Osteoblast (primary cell): Measurements from ENCODE around the gene SIGLEC15. TPM values are rescaled to one million over a fixed set of nuclear protein-coding genes. Genes with fewer than 3 reads are reported as not detected.

Experiments
- DNase-seq: peaks from one replicate; pipeline ENCODE4 v3.0.0; 2011; ENCODE audit warnings: low spot score, mixed read lengths; ENCODE audit not compliant: insufficient read length; ENCODE audit errors: missing footprints
- H2AFZ ChIP-seq: 2 replicates; pipeline ENCODE4 v1.6.0; 2011; ENCODE audit warnings: mild to moderate bottlenecking, low read length
- H3K27ac ChIP-seq: 2 replicates; pipeline ENCODE4 v1.5.1; 2011; ENCODE audit warnings: mild to moderate bottlenecking, low read depth, low read length, moderate library complexity
- H3K27me3 ChIP-seq: 2 replicates; pipeline ENCODE4 v1.6.0; 2012; ENCODE audit warnings: mild to moderate bottlenecking, control low read depth, inconsistent platforms, low read length, moderate library complexity; ENCODE audit not compliant: insufficient read depth
- H3K36me3 ChIP-seq: 2 replicates; pipeline ENCODE4 v1.5.1; 2011; ENCODE audit warnings: mild to moderate bottlenecking, low read length, control low read depth, moderate library complexity; ENCODE audit not compliant: insufficient read depth
- H3K4me1 ChIP-seq: 2 replicates; pipeline ENCODE4 v1.5.1; 2011; ENCODE audit warnings: mild to moderate bottlenecking, low read length, control low read depth, moderate library complexity; ENCODE audit not compliant: insufficient read depth
- H3K4me2 ChIP-seq: 2 replicates; pipeline ENCODE4 v1.6.0; 2011; ENCODE audit warnings: mild to moderate bottlenecking, low read length; ENCODE audit not compliant: insufficient read depth
- H3K4me3 ChIP-seq: fragments of 200-600 bp; sonication (generic); 3 replicates; pipeline ENCODE4 v1.5.1; 2012; ENCODE audit warnings: mild to moderate bottlenecking, low read length, inconsistent platforms; ENCODE audit not compliant: insufficient read depth
- H3K79me2 ChIP-seq: 2 replicates; pipeline ENCODE4 v1.6.0; 2012; ENCODE audit warnings: mild to moderate bottlenecking, low read length, control low read depth, inconsistent platforms; ENCODE audit not compliant: insufficient read depth
- H3K9me3 ChIP-seq: 2 replicates; pipeline ENCODE4 v1.5.1; 2011; ENCODE audit warnings: low read depth, low read length, control low read depth
- H4K20me1 ChIP-seq: 2 replicates; pipeline ENCODE4 v1.6.0; 2012; ENCODE audit warnings: mild to moderate bottlenecking, low read length, control low read depth; ENCODE audit not compliant: insufficient read depth
- total RNA-seq: library from RNA; depleted of rRNA; stranded (reverse); fragments of >200 nt; gene quantifications from 2 replicates; pipeline ENCODE4 v1.2.3, GENCODE V29; 2012
- TF ChIP-seq, protein P1 (sequence below): IDR thresholded peaks from 2 replicates; pipeline ENCODE4 v1.5.1; 2011; ENCODE audit warnings: mild to moderate bottlenecking, low read depth, low read length, moderate library complexity; ENCODE audit errors: extremely low read depth

The SIGLEC15 gene
- total RNA-seq, 1 donor = 8.0 TPM

DNA sequence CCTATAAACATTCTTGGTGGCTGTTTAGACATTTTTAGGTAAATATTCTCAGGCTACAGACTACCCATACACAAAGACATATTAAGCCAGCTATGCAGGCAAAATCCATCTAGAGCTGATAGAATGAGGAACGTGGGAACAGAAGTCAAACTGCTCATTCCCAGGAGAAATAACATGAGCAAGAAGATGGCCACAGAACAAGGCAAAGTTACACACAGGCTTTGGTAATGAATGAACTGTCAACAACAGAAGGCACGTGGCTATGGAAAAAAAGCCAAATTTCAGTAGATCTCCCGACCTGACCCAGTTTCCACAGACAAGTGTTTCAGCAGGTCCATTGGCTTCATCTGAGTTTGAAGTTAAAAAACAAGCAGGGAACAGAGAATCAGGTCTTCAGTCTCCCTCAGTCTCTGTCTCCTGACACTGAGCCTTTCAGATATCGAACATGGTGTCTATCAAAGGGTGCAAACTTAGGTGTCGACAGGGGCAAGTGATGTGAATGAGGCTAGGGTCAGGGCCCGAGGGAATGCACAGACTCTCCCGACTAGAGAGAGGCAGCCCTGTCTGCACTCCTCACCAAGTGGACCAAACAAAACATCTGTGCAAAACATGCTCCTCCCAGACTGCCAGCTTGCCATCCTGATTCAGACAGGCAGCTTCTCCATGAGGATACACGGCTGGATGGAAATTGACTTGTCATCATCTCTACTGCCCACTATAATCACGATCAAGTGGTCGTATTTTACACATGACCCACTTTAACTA is 25.9 kb downstream of the SIGLEC15 start:
- Histone ChIP-seq H3K4me2 (no peak overlapping the region), H4K20me1 (no peaks in the 10 kb centered on the region), H3K4me1 (peaks cover 4% of the 10 kb centered on the region), H3K27me3 (no peaks in the 10 kb centered on the region), H3K27ac (no peak overlapping the region), H3K36me3 (peaks cover 82% of the 10 kb centered on the region), H2AFZ (no peak overlapping the region), H3K4me3 (no peak overlapping the region), H3K9me3 (no peaks in the 10 kb centered on the region), H3K79me2 (peaks cover 13% of the 10 kb centered on the region)
- TF ChIP-seq, protein P1, sequence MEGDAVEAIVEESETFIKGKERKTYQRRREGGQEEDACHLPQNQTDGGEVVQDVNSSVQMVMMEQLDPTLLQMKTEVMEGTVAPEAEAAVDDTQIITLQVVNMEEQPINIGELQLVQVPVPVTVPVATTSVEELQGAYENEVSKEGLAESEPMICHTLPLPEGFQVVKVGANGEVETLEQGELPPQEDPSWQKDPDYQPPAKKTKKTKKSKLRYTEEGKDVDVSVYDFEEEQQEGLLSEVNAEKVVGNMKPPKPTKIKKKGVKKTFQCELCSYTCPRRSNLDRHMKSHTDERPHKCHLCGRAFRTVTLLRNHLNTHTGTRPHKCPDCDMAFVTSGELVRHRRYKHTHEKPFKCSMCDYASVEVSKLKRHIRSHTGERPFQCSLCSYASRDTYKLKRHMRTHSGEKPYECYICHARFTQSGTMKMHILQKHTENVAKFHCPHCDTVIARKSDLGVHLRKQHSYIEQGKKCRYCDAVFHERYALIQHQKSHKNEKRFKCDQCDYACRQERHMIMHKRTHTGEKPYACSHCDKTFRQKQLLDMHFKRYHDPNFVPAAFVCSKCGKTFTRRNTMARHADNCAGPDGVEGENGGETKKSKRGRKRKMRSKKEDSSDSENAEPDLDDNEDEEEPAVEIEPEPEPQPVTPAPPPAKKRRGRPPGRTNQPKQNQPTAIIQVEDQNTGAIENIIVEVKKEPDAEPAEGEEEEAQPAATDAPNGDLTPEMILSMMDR = no peak
- DNase-seq = no peak

DNA sequence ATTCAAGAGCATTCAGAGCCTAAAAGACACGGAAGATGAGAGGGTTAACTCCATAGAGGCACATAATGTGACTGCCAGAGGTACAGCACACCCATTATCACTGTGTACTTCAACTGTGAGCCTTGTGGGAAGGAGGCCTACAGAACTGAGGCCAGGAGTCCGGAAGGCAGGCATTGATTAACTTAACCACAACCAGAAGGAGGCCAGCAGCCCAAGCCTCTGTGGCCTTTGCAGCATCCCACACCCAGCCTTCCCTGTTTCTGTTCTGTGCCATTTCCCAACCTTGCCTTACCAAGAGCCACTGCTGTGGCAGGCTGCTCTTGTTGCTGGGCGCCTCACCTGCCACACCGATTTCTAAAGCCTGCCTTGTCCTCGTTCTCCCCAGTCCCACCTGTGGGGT is 27.2 kb downstream of the SIGLEC15 start:
- Histone ChIP-seq H3K27ac (no peak overlapping the region), H3K4me1 (peaks cover 4% of the 10 kb centered on the region), H4K20me1 (no peaks in the 10 kb centered on the region), H3K4me3 (no peak overlapping the region), H3K27me3 (no peaks in the 10 kb centered on the region), H2AFZ (no peak overlapping the region), H3K9me3 (no peaks in the 10 kb centered on the region), H3K36me3 (peaks cover 88% of the 10 kb centered on the region), H3K79me2 (peaks cover 13% of the 10 kb centered on the region), H3K4me2 (no peak overlapping the region)
- no peak for DNase-seq
- TF ChIP-seq, protein P1 = no peak

DNA sequence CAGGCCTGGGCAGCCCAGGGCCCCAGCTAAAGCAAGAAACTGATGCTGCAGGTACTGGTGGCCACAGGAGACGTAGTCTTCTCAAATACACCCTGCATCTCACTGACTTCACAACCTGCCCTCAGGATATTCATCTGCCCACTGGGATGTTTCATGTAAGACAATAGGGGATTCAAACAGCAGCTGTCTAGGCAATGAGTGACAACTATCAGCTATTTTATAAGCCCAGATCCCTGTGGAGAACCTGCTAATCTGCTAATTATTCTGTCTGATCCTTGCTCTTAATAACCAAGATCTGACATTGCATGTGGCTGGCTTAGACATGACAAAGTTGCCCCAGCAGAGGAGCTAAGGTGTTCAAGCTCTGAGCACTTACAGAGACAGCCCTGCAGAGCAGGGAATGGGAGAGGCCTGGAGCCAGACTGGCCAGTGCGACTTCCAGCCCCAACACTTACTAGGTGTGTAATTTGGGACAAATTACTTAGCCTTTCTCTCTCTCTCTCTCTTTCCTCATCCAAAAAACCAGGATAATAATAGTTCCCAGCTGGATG is 28.6 kb downstream of the SIGLEC15 start:
- Histone ChIP-seq H3K27ac (peak overlapping the region; percentile 4), H4K20me1 (no peaks in the 10 kb centered on the region), H2AFZ (no peak overlapping the region), H3K9me3 (no peaks in the 10 kb centered on the region), H3K4me1 (peaks cover 2% of the 10 kb centered on the region), H3K4me2 (no peak overlapping the region), H3K36me3 (peaks cover 90% of the 10 kb centered on the region), H3K4me3 (no peak overlapping the region), H3K79me2 (peaks cover 13% of the 10 kb centered on the region), H3K27me3 (no peaks in the 10 kb centered on the region)
- TF ChIP-seq, protein P1 = no peak
- no peak for DNase-seq

DNA sequence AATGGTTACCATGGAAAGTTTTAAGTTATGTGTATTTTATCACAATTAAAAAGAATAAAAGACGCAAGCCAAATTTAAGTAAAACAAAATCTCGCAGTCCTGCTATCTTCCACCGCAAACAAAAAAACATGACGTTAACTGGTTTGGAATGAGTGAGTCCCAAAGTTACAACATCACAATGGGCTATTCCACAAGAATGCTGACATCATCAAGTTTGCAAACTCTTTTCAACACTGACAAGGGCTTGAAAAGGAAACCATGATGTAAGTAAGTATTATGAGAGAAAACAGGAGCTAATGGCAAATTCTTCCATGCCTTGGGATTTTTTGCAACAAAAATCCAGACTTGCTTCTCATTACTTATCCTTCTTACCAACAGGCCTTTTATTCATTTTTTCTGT is 31.1 kb downstream of the SIGLEC15 start:
- peaks cover 8% of the 10 kb centered on the region for H3K4me1 ChIP-seq
- TF ChIP-seq, protein P1 = no peak
- H3K4me3 ChIP-seq = no peak overlapping the region
- H2AFZ ChIP-seq = no peak overlapping the region
- H3K79me2 ChIP-seq = peaks cover 17% of the 10 kb centered on the region
- H3K36me3 ChIP-seq = peaks cover 87% of the 10 kb centered on the region
- no peaks in the 10 kb centered on the region for H3K9me3 ChIP-seq
- peak overlapping the region; percentile 55 for H3K27ac ChIP-seq
- no peaks in the 10 kb centered on the region for H4K20me1 ChIP-seq
- DNase-seq = no peak
- no peaks in the 10 kb centered on the region for H3K27me3 ChIP-seq
- H3K4me2 ChIP-seq = no peak overlapping the region
